Caco-2 (cell line): ENCODE measurements around the gene OR52A5. TPM values are rescaled to one million over a fixed set of nuclear protein-coding genes. Genes with fewer than 3 reads are reported as not detected.

ENCODE experiments used
- Bru-seq: library from RNA; stranded (reverse); fragments of 400-500 nt; gene quantifications from one replicate; lab custom pipeline; 2021; lab: Mats Ljungman, UMichigan
- BruChase-seq, 2 experiments: library from RNA; stranded (reverse); fragments of 400-500 nt; gene quantifications; one replicate each; lab custom pipeline; 2021; lab: Mats Ljungman, UMichigan
- BruUV-seq: library from RNA; stranded (reverse); fragments of 400-500 nt; replicated peaks from 2 replicates; lab custom pipeline; 2021; lab: Mats Ljungman, UMichigan
- CTCF ChIA-PET: fragments of 300-600 bp; sonication (Branson Sonifier 250); formaldehyde crosslinking; loops from one replicate; lab custom pipeline; 2022; ENCODE audit warnings: antibody characterized with exemption; lab: Charles Lee
- POLR2A ChIA-PET: fragments of 300-600 bp; sonication (Branson Sonifier 250); formaldehyde crosslinking; loops from one replicate; lab custom pipeline; 2022; ENCODE audit warnings: antibody characterized with exemption; lab: Charles Lee
- DNase-seq, 2 experiments: peaks; one replicate each; pipeline versions ENCODE4 v3.0.0 to v3.0.0-alpha.2; 2020 to 2022
- H3K27me3 ChIP-seq: replicated peaks from 2 replicates; pipeline ENCODE4 v1.6.0; 2011; ENCODE audit warnings: low read length; ENCODE audit not compliant: control insufficient read depth, insufficient read depth
- H3K36me3 ChIP-seq: 2 replicates; pipeline ENCODE4 v1.5.1; 2011; ENCODE audit warnings: low read length; ENCODE audit not compliant: control insufficient read depth, insufficient read depth
- H3K4me1 ChIP-seq: fragments of 250-450 bp; sonication (Bioruptor Pico); 2 replicates; pipeline ENCODE4 v1.5.1; 2020; ENCODE audit warnings: mild to moderate bottlenecking
- H3K4me3 ChIP-seq: 2 replicates; pipeline ENCODE4 v1.5.1; 2011; ENCODE audit warnings: low read depth, mild to moderate bottlenecking, control low read depth, low read length
- H3K9me3 ChIP-seq: fragments of 250-450 bp; sonication (Bioruptor Pico); 2 replicates; pipeline ENCODE4 v1.5.1; 2020; ENCODE audit warnings: mild to moderate bottlenecking, moderate library complexity
- H3K27ac Mint-ChIP-seq: one replicate; pipeline ENCODE4 v1.8.0; 2022; ENCODE audit warnings: mixed read lengths; ENCODE audit not compliant: unreplicated experiment
- H3K27me3 Mint-ChIP-seq: one replicate; pipeline ENCODE4 v1.8.0; 2022; ENCODE audit warnings: mixed read lengths; ENCODE audit not compliant: insufficient read depth, unreplicated experiment
- H3K36me3 Mint-ChIP-seq: one replicate; pipeline ENCODE4 v1.8.0; 2022; ENCODE audit warnings: mild to moderate bottlenecking, mixed read lengths; ENCODE audit not compliant: insufficient read depth, unreplicated experiment
- H3K4me1 Mint-ChIP-seq: one replicate; pipeline ENCODE4 v1.8.0; 2022; ENCODE audit warnings: low read depth, mixed read lengths; ENCODE audit not compliant: unreplicated experiment
- H3K4me3 Mint-ChIP-seq: one replicate; pipeline ENCODE4 v1.8.0; 2022; ENCODE audit warnings: mild to moderate bottlenecking, moderate library complexity, mixed read lengths; ENCODE audit not compliant: unreplicated experiment
- H3K9me3 Mint-ChIP-seq: one replicate; pipeline ENCODE4 v1.8.0; 2022; ENCODE audit warnings: mixed read lengths; ENCODE audit not compliant: unreplicated experiment
- CTCF ChIP-seq, 2 experiments: fragments of 200-600 bp in 1 of 2; IDR thresholded peaks; 1 replicate in 1 of 2; 2 replicates in 1 of 2; pipeline versions ENCODE4 v1.5.1 to v1.8.0; 2011 to 2022; ENCODE audit warnings: antibody characterized with exemption in 1 of 2, control low read depth in 1 of 2, inconsistent platforms in 1 of 2, low read depth in 1 of 2, low read length in 1 of 2, mild to moderate bottlenecking in 1 of 2, moderate library complexity in 1 of 2; ENCODE audit not compliant: insufficient read depth in 1 of 2, severe bottlenecking in 1 of 2, unreplicated experiment in 1 of 2
- intact Hi-C: fragments of 100-400 bp; cut with micrococcal nuclease; formaldehyde crosslinking; loops from one replicate; pipeline ENCODE4 v1.10.0; 2022; ENCODE audit not compliant: unreplicated experiment
- long read RNA-seq: library from polyadenylated mRNA; stranded (forward); transcript quantifications from one replicate; pipeline ENCODE4 v2.0.0, GENCODE V29; 2022
- total RNA-seq: library from RNA; stranded (reverse); gene quantifications from 2 replicates; pipeline ENCODE4 v1.2.3, GENCODE V29; 2022

Gene OR52A5
- total RNA-seq (not detected in 2 replicates), Bru-seq, nascent RNA (not detected), BruChase-seq, experiment 1, labeled RNA remaining after a 2-hour chase (not detected), BruChase-seq, experiment 2, labeled RNA remaining after a 6-hour chase (not detected)
- long read RNA-seq = 0 reads

- TF ChIP-seq CTCF (IDR thresholded peaks at IDR 0.05; ENCODE audit: insufficient read depth in 1 of 2, low read depth in 1 of 2, low read length in 1 of 2, severe bottlenecking in 1 of 2, unreplicated experiment in 1 of 2) = no peak
- no peak within 1 kb of the TSS for H3K4me3 ChIP-seq
- no peaks in the 10 kb centered on the region for H3K4me1 ChIP-seq
- no peak within 1 kb of the TSS for H3K27ac Mint-ChIP-seq
- no peaks in the 10 kb centered on the region for H3K27me3 ChIP-seq
- CTCF ChIA-PET = no interaction called here
- BruUV-seq = no TSS peak
- no peaks in the 10 kb centered on the region for H3K36me3 Mint-ChIP-seq
- no peaks in the 10 kb centered on the region for H3K9me3 Mint-ChIP-seq
- H3K4me1 Mint-ChIP-seq = no peaks in the 10 kb centered on the region
- peaks cover 10% of the 10 kb centered on the region for H3K27me3 Mint-ChIP-seq
- no peaks in the 10 kb centered on the region for H3K9me3 ChIP-seq
- no peaks in the 10 kb centered on the region for H3K36me3 ChIP-seq
- H3K4me3 Mint-ChIP-seq = no peak within 1 kb of the TSS
- intact Hi-C loops = no loop called here
- POLR2A ChIA-PET = no interaction called here
- DNase-seq = no peak
Observed at GRCh38 chr11:5137996-5138395, at the start of gene OR52A5. Gene OR52A5, minus strand, starts transcription at chr11:5138356. Its CDS starts 5,714 bp downstream, at chr11:5132642.

- Mint-ChIP-seq H3K36me3 (no peaks in the 10 kb centered on the region), H3K4me3 (no peak overlapping the region), H3K27ac (no peak overlapping the region), H3K27me3 (peaks cover 2% of the 10 kb centered on the region), H3K4me1 (no peaks in the 10 kb centered on the region), H3K9me3 (no peaks in the 10 kb centered on the region)
- BruUV-seq = no TSS peak
- intact Hi-C loops = no loop called here
- no peaks in the 10 kb centered on the region for H3K9me3 ChIP-seq
- no peak for DNase-seq
- H3K27me3 ChIP-seq = no peaks in the 10 kb centered on the region
- H3K4me3 ChIP-seq = no peak overlapping the region
- CTCF ChIA-PET = no interaction called here
- TF ChIP-seq CTCF (IDR thresholded peaks at IDR 0.05; ENCODE audit: insufficient read depth in 1 of 2, low read depth in 1 of 2, low read length in 1 of 2, severe bottlenecking in 1 of 2, unreplicated experiment in 1 of 2) = no peak
- no peaks in the 10 kb centered on the region for H3K36me3 ChIP-seq
- POLR2A ChIA-PET = no interaction called here
- H3K4me1 ChIP-seq = no peaks in the 10 kb centered on the region
Observed at GRCh38 chr11:5178046-5178837, 40.1 kb upstream of the OR52A5 start.

- Histone ChIP-seq H3K27me3 (no peaks in the 10 kb centered on the region), H3K4me3 (no peak overlapping the region), H3K36me3 (no peaks in the 10 kb centered on the region), H3K9me3 (no peaks in the 10 kb centered on the region), H3K4me1 (no peaks in the 10 kb centered on the region)
- no peaks in the 10 kb centered on the region for H3K9me3 Mint-ChIP-seq
- H3K4me3 Mint-ChIP-seq = no peak overlapping the region
- ChIA-PET CTCF (no interaction called here), POLR2A (no interaction called here)
- intact Hi-C loops = no loop called here
- no peak for TF ChIP-seq CTCF (IDR thresholded peaks at IDR 0.05; ENCODE audit: insufficient read depth in 1 of 2, low read depth in 1 of 2, low read length in 1 of 2, severe bottlenecking in 1 of 2, unreplicated experiment in 1 of 2)
- H3K4me1 Mint-ChIP-seq = no peaks in the 10 kb centered on the region
- no peaks in the 10 kb centered on the region for H3K36me3 Mint-ChIP-seq
- DNase-seq = no peak
- no TSS peak for BruUV-seq
- no peak overlapping the region for H3K27ac Mint-ChIP-seq
- peaks cover 9% of the 10 kb centered on the region for H3K27me3 Mint-ChIP-seq
Observed at GRCh38 chr11:5174934-5175333, 36.8 kb upstream of the OR52A5 start.
